Cardiac atrium fibroblast (primary cell): Measurements from ENCODE around the gene KRT3. TPM values are rescaled to one million over a fixed set of nuclear protein-coding genes. Genes with fewer than 3 reads are reported as not detected.

Source experiments
- total RNA-seq: library from RNA; depleted of rRNA; stranded (reverse); fragments of >200 nt; gene quantifications from 2 replicates; pipeline ENCODE4 v1.2.3, GENCODE V29; 2015

KRT3 gene
- not detected in 2 replicates for total RNA-seq

DNA sequence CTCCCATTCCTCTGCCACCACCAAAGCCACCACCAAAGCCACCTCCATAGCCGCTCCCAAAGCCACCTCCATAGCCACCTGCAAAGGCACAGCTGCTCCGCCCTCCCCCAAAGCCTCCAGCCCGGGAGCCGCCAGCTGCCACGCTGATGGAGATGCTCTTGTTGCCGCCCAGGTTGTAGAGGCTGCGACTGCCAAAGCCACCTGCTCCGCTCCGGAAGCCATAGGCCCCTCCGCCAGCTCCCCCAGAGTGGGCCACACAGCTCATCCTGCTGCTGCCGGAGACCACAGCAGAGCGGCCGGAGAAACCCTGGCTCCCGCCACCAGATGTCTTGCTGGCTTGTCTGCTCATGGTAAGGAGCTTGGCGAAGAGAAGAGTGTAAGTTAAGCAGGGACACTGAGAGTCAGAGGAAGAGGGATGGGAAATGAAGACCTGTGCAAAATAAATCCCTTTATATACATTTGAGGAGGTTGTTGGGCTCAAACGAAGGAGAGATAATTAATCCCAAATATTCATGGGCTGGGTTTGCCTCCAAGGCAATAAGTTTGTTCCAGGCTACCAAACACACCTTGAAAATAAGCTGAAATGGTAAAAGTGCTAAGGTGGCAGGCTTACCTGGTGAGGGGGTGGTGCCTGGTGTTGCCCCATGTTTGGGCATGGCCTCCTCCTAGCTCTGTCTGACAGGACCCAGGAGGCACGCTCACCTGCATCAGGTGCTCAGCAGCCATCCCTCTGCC lies at the start of gene KRT3:
Gene KRT3, minus strand, starts transcription at position 424 of the 735 bp plus-strand sequence. Its CDS starts 75 bp downstream, at position 349.

DNA sequence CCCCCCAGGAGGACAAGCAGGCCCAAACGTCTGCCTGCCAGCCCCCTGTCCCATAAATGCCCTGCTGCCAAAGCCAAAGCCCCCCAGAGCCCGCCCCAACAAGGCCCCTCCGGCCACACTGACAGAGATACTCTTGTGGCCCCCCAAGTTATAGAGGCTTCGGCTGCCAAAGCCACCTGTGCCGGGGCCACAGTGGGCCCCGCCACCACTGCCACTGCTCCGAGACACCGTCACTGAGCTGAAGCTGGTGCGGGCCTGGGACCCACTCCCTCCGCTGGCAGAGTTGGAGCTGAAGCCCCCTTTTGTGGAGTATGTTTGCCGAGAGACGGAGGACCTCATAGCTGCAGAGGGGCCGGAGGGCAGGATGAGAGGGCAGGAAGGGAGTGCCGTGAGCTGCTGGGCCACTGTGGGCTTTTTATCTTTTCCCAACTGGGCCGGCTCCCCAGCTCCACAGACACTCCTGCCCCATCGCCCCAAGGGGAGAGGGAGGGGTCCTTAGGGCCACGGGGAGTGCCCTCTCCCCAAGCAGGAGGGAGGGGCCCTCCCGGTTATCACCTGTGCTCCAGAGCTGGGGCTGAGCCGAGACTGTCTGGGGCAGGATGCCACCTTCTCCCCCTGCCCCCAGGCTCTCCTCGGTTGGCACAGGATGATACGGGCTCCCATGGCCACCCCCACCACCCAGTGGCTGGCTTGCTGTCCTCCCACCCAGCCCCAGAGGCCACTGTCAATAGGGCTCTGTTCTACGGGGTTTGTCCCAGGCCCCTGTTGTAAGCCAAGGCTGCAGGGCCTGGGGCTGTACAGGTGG lies 38.2 kb upstream of the KRT3 start, which contains the start of gene KRT79:
Gene KRT79, minus strand, starts transcription at position 390 of the 805 bp plus-strand sequence. Its CDS starts 51 bp downstream, at position 339.

DNA sequence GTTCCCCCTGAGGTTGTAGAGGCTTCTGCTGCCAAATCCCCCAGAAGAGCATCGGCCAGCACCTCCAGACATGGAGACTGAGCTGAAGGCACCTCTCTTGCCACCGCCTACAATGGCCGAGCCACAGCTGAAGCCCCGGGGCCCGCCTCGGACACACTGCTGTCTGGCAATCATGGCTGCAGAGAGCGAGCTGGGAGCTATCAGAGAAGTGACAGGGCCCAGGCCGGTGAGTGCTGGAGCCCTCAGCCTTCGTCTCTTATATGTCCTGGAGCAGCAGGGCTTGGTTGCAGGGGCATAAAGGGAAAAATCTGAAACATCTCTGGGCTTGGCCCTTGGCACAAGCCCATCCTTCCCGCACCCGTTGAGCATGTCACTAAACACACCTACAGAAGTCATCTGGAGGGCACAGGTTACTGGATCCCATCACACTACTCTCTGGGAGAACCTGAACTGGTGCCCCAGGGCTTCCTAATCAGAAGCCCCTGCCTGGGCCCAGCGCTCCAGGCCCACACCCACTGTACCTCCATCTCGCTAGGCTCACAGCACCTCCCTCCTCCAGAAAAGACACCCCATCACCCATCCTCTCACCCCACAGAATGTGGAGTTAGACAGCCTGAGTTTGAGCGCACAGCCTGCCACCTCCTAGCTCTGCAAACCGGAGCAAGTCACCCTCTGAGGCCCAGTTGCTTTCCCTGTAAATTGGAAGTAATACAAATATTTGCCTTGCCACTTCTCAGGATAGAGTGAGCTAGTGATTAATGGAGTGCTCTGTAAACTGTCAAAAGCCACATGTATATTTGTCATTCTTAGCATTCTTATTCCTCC lies 18.2 kb upstream of the KRT3 start, which contains the start of gene KRT4:
Gene KRT4, minus strand, starts transcription at position 232 of the 825 bp plus-strand sequence. Its CDS starts 58 bp downstream, at position 174.

DNA sequence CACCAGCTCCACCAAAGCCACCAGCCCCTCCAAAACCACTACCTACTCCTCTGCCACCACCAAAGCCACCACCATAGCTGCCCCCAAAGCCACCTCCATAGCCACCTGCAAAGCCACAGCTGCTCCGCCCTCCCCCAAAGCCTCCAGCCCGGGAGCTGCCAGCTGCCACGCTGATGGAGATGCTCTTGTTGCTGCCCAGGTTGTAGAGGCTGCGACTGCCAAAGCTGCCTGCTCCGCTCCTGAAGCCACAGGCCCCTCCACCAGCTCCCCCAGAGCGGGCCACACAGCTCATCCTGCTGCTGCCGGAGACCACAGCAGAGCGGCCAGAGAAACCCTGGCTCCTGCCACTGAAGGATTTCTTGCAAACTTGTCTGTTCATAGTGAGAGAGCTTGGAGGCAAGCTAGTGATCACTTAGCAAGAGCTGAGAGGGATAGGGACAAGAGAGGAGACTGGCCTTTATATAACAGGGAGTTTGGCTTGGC lies 19.0 kb downstream of the KRT3 start, which contains the start of gene KRT76:
Gene KRT76, minus strand, starts transcription at position 433 of the 483 bp plus-strand sequence. Its CDS starts 54 bp downstream, at position 379.

Other genes starting within 250 kb of the KRT3 start
- not detected in 2 replicates for gene KRT71, start 243.0 kb downstream of the KRT3 start, total RNA-seq
- gene KRT74, start 222.3 kb downstream of the KRT3 start, total RNA-seq, result not detected in 2 replicates
- gene KRT72, start 194.7 kb downstream of the KRT3 start, total RNA-seq, result not detected in 2 replicates
- gene KRT73, start 177.6 kb downstream of the KRT3 start, total RNA-seq, result not detected in 2 replicates
- gene KRT2, start 143.9 kb downstream of the KRT3 start, total RNA-seq, result not detected in 2 replicates
- not detected in 2 replicates for gene KRT1, start 115.7 kb downstream of the KRT3 start, total RNA-seq
- not detected in 2 replicates for gene KRT77, start 92.6 kb downstream of the KRT3 start, total RNA-seq
- gene KRT76, start 18.8 kb downstream of the KRT3 start, total RNA-seq, result not detected in 2 replicates
- gene KRT4, start 18.0 kb upstream of the KRT3 start, total RNA-seq, result not detected in 2 replicates
- gene KRT79, start 38.2 kb upstream of the KRT3 start, total RNA-seq, result not detected in 2 replicates
- not detected in 2 replicates for gene KRT78, start 52.9 kb upstream of the KRT3 start, total RNA-seq
- gene KRT8, start 109.0 kb upstream of the KRT3 start, total RNA-seq, result 12.8 and 17.9 TPM in 2 replicates
- gene KRT18, start 153.0 kb upstream of the KRT3 start, total RNA-seq, result 241 and 333 TPM in 2 replicates
- gene EIF4B, start 210.3 kb upstream of the KRT3 start, total RNA-seq, result 547 and 594 TPM in 2 replicates